Activated naive CD8-positive, alpha-beta T cell treated with anti-CD3 and anti-CD28 coated beads, Interleukin-2, amount 50 U/mL, for 16 hours (primary cell): Measurements from ENCODE around the gene SLX9.

Source experiments
- DNase-seq: peaks from one replicate; pipeline ENCODE4 v3.0.0-alpha.2; 2020; ENCODE audit warnings: low read depth, low spot score

Gene SLX9

DNA sequence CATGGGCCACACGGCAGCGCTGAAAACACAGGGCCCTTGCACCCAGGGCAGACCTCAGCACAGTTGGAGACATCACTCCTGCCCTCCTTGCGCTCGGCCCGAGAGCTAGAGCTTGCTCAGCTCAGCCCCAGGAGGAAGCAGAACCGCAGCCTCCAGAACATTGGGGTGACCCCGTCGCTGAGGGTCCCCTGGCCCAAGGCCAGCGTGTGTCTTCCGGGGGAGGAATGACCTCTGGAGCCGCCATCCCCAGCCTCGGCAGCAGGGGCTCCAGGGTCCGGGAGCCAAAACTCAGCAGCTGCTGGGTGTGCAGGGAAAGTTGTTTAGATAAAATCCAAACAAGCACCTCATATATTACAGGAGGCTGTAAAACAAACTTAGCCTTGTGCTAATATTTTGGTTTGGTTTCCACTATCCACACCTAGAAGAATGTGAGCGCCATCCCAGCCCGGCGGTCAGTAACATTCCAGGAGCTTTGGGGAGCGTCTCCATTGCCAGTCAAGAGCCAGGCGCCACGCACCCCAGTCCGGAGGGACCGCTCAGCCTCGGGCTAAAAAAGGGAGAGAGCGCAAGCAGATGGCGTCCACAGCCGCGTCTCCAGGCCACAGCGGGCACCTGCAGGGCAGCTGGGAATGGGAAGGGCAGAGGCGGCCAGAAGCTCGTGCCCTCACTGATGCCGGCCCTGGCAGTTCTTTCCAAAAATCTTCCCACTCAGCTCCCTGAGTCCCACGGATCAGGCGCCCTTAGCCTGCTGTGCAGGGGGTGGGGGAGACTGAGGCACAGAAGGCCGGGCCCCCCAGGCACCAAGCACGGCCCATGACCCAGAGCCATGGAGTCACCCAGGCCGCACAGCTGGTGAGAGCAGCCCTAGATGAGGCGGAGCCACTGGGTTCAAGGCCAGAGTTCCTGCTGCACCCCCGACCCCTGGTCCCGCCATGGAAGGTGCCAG, 52.0 kb downstream of the SLX9 start:
- DNase-seq, result no peak

DNA sequence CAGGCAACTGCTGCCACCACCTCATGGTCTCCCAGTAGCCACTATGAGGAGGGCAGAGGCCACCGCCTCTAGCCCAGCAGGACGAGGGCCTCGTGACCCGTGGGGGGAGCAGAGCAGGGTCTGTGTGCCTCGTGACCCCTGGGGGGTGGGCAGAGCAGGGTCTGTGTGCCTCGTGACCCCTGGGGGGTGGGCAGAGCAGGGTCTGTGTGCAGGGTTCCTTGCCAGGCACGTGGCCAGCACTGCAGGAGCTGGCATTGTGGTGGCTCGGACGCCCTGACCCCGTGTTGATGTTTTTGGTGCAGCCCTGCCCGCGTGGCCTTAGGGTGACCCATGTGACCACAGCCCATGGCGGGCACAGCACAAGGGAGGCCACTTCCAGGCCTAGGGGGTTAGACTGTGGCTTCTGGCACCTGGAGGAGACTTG, 52.8 kb downstream of the SLX9 start:
- no peak for DNase-seq

DNA sequence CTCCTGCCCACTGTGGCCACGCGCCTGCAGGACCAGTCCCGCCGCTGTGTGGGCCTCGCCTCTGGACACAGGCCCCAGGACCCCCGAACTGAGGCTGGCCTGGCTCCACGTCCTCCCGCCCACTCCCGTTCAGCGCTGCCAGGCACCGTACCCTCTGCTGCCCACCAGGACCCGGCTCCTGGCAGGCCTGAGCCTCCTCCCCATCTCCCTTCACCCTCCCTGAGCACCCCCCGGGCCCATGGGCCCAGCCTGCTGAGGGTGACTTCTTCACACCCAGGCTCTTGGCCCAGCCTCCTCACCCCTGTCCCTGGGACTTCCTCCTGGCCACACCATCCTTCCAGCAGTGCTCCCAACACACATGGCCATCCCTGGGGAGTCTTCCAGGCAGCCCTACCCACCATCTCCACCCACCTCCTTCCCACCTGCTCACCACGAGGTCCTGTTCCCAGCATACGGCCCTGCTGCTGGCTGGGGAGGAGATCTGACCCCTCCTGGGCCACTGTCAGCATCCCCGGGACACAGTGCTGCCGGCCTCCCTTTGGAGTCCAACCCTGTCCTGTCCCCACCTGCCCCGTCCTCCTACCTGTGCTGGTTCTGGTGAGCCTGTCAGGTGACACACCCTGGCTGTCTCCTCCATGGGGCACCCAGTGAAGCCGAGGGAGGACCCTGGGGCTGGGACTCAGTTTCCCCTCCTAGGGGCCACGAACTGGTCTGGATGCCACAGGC, 53.7 kb downstream of the SLX9 start:
- DNase-seq, result no peak

DNA sequence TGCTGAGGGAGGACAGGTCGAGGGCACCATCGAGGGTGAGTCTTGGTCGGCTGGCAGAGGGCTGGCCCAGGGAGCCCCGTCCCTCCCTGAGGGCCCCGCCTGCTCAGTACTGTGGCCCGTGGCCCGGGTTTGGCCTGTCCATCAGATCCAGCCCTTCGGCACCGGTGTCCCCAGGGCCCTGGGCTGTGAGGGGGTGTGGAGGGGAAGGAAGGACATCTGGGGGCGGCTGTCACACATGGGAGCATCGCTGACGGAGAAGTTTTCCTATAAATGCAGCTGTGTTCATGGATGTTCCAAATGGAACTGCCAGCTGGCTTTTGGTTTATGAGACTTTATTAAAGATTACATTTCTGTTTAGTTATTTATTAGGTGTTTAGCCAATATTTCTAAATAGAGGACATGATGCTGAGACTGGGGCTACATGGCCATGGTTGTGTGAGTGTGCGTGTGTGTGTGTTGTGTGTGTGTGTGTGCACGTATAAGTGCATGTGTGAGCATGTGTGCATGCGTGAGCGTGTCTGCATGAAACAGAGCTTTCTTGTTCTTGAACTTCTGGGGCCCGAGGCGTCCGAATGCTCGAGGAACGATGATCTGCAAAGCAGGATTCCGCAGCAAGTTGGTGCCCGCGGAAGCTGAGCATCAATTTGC, 54.3 kb downstream of the SLX9 start:
- no peak for DNase-seq

DNA sequence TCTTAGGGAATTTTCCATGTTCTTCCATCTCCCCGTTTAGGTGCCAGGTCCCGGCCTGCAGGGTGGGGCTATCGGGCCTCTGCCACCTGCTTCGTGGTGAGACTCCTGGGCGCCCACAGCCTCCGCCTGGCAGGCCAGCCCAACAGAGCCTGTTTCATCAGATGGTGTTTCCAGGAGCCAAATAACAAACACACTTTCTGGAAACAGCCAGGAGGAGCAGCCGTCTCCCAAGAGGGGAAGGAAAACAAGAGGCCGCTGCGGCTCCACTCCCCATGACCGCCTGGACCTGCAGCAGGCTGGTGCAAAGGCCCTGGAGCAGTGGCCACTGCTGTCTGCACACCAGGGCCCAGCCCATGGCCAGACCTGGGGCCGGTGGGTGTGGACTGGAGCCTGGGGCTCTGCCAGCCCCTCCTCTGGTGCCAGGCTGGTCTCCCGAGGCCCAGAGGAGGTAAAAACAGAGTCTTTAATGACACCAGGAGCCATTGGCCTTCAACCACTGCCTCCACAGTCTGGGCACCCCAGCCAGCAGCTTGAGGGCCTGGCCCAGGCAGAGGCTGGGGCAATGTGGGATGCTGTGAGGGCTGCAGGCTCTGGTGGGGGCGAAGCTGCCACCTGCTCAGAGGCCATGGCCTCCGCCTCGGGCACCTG, 55.0 kb downstream of the SLX9 start:
- DNase-seq, result no peak

DNA sequence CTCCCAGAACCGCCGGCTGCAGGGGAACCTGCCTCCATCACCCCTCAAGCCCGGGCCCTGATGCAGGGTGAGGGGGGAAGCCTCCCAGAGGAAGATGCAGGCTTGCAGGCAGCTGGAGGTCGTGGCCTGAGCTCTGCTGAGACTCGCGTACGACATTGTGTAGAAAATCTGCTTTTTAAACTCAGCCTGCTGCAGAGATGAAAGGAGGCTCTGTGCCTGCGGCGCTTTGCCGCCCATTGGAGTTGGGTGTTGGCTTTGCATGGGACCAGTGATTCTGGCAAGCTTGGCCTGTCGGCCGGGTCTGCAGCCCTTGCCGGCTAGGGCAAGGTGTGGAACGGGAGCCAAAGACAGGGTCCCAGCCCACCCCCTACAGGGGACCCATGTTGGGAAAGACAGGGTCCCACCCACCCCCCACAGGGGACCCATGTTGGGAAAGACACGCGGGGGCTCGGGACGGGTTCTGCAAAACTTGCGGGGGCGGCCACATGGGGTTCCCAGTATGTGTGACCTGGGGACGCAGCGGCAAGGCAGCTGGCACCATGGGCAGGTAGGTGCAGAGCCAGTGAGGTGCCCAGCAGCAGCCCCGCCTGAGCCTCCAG, 55.6 kb downstream of the SLX9 start:
- DNase-seq, result no peak

DNA sequence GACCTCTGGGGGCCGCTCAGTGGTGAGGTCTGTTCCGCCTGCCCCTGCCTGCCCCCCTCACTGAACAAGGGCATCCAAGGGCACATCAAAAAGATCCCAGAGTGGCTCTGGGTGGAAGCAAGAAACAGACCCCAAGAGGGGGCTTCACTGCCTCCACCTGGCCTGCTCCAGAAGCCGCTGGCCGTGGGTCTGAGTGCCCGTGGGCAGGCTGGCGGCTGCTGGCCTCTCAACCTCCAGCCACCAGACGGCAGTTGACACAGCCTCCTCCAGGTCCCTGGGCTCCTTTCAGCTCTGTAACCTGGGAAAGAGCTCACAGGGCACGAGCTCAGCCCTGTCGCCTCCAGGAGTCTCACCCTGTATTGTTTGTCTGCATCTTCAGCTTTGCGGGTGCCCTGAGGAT, 56.3 kb downstream of the SLX9 start:
- no peak for DNase-seq

DNA sequence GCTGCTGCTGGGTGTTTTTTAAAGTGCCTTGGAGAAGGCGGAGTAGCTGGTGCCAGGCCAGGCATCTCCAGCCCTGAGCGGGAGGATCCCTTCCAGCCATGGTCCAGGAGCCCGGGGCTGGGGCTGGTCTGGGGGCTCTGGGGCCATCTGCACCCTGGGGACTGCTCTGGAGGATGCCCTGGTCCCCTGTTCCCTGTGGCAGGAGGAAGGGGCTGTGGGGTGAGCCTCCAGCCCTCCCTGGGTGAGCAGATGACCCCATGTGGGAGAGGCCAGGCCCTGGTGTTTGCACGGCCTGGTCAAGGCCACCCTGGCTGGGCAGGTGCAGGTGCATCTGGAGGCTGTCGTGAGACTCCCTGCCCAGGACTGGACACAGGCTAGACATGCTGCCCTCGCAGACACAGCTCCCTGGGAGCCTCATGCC, 56.7 kb downstream of the SLX9 start:
- DNase-seq, result no peak

DNA sequence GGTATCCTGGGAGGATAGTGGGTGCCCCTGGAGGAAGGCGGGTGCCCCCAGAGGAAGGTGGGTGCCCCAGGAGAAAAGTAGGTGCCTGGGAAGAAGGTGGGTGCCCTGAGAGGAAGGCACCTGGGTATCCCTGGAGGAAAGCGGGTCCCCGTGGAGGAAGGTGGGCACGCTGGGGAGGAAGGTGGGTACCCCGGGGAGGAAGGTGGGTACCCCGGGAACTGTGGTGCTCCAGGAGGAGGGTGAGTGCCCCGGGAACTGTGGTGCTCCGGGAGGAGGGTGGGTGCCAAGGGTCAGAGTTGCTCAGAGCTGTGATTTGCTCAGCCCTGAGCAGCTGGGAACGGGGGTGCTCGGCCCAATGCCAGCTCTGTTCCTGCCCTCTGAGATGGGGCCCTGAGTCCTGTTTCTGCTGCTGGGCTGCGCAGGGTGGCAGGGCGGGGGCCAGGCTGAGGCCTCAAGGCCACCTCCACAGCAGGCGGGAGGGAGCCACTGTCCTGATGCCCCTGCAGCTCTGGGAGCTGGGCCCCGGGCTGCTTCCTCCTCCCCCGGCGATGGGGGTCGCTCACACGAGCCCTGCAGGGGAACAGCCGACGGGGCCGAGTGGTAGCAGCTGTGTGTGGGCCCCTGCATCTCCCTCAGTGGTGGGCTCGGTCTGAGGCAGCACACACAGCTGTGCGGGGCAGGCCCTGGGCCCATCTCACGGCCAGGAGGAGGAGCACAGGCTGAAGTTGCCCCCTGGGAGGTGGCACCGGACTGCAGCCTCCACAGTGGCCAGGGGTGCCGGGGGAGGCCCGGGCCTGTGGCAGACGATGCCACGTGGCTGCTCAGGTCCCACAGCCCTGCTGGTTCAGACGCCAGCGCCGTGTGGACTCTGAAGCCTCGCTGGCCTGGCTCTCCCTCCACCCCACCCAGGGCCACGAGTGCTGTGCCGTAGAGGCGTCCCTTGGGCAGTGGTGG, 57.4 kb downstream of the SLX9 start:
- DNase-seq, result no peak

DNA sequence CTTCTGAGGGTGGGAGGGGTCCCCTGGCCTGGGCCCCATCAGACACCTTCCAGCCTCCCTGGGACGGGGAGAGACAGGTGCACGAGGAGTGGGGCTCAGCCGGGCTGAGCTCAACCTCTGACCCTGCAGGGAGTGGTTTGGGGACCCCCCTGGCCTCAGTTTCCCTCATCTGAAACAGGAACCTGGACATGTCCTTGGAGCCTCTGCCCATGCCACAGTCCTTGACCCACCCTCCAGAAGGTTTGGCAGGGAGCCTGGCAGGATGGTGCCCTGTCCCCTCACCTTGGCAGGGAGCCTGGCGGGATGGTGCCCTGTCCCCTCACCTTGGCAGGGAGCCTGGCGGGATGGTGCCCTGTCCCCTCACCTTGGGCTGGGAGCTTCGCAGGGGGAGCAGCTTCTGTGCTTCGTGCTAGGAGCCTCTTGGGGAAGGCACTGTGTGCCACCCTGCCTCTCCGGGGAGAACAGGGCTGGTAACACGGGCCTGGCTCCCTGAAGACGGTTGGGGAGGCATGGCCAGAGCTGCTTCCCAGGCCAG, 58.3 kb downstream of the SLX9 start:
- DNase-seq, result no peak

DNA sequence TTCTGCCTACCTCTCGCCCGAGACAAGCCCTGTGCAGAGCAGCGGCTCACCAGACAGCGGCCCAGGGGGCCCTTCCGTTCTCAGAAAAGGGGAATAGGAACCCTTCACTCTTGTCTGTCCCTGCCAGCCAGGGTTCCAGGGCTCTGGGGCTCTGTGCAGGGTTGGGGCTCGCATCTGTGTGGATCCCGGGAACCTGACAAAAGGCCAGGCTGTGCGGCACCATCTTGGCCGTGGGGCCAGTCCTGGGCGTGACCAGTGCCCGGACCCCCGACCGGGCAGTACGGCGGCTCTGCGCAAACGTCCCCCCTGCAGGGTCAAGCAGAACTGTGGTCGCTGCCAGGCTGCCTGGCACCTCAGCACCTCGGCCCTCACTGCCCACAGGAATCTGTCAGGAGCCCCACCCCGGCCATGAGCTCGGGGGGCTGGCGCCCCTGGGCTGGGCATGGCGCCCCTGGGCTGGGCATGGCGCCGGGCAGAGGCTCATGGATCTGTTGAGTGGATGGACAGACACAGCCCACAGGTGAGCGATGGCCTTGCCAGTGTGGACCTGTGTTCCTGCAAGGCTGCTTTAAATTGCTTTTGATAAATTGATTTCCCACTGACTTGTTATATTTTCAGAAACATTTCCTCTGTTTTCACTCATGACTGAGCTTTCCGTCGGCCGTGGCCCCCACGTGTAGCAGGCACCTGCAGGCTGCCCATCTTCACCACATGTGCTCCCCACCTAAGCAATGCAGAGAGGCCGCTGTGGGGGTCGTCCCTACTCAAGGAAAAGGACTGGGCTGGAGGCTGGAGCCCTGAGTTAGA, 59.0 kb downstream of the SLX9 start:
- no peak for DNase-seq

DNA sequence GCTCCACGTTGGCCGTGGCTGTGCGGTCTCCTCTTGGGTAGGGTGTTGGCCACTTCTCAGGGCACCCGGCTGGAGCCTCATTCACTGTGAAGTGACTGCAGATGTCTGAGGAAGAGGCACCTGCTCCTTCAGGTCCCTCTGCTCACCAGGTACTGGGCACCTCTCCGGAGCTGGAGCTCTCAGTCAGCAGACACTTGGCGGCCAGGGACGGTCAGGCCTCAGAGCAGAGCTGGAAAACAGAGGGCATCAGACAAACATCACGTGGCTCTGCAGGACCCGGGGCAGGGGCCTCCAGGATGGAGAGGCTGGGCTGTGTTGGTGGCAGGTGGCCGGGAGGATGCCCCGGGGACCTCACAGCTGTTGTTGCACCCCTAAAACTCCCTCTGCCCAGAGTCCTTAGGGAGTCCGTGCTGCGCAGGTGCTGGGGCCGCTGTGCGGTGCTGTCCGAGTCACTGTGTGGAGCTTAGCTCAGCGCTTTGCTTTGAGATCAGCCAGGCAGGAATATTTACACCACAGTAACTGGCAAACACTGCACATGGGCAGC, 59.7 kb downstream of the SLX9 start:
- DNase-seq, result no peak

DNA sequence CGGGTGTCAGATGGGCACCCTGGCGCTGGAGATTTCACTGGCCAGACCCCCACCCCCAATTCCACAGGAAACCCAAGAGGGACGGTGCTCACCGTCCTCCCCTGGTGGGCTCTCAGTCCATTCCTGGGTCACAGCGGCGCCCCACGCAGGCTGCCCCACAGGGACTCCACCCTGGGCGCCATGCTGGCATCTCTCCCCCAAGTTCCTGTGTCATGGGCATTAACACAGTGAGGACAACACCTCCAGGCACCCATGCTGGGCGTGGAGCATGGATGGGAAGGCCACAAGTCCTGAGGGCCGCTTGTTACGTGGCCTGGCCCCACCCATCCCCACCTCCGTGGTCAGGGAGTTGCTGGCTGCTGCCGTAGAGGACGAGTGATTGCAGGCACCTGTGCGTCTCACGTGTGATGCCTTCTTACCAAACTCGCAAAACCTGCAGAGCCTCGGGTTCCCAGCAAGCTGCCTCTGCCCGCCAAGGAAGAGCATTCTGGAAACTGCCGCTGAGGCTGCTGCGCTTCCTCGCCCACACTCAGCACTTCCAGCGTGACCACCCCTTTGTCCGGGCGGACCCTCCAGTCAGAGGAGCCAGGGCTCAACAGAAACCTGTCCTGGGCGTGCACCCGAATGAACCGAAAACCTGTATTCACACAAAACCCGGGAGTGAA, 60.3 kb downstream of the SLX9 start:
- DNase-seq, result no peak

DNA sequence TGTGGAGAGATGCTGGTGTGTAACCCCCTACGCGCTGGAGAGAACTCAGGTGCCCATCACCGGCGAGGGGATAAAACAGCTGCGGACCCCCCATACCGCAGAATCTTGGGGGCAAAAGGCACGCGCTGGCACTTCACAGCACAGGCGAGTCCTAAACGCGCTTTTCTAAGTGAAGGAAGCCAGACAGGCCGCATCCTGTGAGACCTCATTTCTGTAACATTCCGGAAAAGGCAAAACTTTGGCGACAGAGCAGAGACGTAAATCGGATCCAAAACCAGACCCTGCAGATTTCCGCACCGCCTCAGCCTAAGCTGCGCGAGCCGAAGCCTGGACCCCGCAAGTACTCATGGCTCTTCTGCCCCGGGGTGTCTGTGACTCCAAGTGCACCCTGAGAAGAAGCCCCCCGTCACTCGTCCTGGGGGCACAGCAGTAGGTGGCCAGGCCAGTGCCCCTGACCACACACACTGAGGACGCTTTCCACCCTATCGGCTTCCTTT, 60.9 kb downstream of the SLX9 start:
- no peak for DNase-seq

DNA sequence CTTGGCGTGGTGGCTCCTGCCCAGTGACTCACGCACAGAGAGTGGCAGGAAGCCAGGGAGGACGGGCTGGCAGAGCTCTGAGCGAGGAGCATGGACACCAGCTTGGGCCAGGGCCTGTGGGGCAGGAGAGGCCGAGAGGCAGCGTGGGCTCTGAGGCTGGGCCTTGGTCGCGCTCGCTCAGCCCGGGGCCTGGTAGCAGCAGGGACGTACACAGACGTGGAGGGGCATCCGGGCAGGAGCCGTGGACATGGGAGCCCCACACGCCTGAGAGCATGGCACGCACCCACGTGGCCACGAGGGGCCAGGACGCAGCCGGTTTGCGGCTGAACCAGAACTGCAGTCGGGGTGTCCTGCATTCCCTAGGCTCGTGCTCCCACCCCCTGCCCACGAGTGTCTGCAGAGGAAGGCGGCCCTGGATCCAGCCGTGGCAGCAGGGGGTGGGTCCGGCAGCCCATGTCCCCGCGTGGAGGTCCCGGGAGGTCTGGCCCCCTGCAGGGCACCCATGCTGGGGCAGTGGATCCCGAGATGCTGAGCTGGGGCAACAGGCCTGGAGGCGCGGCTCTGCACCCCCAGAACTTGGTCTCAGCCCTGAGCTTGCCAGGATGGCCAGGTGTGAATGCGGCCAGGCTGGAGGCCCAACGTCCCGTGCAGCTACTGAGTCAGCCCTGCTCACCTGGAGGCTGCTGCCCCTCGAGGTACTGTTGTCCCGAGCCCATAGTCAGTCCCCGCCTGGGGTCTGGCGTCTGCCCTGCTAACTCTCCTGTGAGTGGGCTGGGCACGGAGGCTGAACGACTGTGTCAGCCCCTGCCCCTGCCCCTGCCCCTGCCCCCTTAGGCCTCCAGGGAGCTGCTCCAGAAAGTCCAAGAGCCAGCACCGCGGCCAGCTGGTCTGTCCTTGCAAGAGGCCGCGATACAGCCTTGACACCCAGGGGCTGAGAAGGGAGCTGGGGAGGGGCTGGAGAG, 61.6 kb downstream of the SLX9 start:
- DNase-seq, result no peak

DNA sequence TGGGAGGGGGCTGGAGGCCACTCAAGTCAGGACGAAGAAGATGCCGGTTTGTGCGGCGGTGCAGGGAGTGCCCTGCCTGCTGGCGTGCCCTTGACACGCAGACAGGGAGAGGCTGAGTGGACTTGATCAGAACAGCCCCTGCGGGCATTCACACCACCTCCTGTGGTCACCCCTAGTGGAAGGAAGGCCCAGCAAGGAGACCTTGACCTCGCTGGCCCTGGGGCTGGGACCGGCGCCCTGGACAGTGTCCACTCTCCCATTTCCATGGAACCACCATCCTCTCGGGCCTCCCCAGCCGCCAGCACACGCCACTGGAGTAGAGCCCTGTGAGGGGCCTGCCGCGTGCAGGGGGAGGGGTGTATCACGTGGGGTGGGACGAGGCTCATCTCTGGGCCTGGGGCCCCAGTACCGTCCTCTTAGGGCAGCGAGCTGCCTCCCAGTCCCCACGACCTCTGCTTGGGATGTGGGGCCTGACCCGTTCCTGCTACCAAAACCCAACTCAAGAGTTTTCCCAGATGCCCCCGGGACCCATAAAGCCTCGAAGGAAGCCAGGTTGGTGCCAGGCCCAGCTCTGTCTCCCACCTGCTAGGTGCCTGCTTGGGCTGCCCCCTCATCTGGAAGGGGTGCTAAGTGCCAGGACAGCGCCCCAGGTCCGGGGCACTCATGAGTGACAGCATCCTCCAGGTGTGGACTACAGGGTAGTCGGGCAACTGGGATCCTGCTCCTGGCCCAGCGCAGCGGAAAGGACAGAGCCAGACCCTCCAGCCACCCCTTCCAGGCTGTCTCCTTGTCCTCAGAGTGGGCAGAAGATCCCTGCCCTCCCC, 62.8 kb downstream of the SLX9 start:
- DNase-seq, result no peak
